AG04449 (cell line): ENCODE measurements around the gene TYW1.
"Not testable (repeated sequence)": the region's sequence is repeated elsewhere in the genome, so short reads cannot be mapped to it uniquely, and the experiment has no call there.

ENCODE experiments used
- CTCF ChIA-PET: fragments of 350-600 bp; formaldehyde crosslinking; extraction: SDS; loops from one replicate; lab custom pipeline; 2021; ENCODE audit warnings: antibody characterized with exemption; lab: Yijun Ruan, JAX
- POLR2A ChIA-PET: fragments of 400-600, 350-600 bp; formaldehyde crosslinking; extraction: SDS; loops from one replicate; lab custom pipeline; 2020; ENCODE audit warnings: antibody characterized with exemption, inconsistent platforms; lab: Yijun Ruan, JAX
- DNase-seq: peaks from one replicate; pipeline ENCODE4 v3.0.0-alpha.2; 2010; ENCODE audit warnings: low read depth, low spot score
- H3K4me3 ChIP-seq: 2 replicates; pipeline ENCODE4 v1.5.1; 2011; ENCODE audit warnings: low read depth, mild to moderate bottlenecking, control low read depth, low read length
- TF ChIP-seq, protein P1 (sequence below): IDR thresholded peaks from one replicate; pipeline ENCODE4 v1.5.1; 2011; ENCODE audit warnings: mild to moderate bottlenecking, moderate library complexity, low read length, control low read depth, inconsistent platforms; ENCODE audit not compliant: insufficient read depth; ENCODE audit errors: missing control alignments

TYW1 gene

DNA sequence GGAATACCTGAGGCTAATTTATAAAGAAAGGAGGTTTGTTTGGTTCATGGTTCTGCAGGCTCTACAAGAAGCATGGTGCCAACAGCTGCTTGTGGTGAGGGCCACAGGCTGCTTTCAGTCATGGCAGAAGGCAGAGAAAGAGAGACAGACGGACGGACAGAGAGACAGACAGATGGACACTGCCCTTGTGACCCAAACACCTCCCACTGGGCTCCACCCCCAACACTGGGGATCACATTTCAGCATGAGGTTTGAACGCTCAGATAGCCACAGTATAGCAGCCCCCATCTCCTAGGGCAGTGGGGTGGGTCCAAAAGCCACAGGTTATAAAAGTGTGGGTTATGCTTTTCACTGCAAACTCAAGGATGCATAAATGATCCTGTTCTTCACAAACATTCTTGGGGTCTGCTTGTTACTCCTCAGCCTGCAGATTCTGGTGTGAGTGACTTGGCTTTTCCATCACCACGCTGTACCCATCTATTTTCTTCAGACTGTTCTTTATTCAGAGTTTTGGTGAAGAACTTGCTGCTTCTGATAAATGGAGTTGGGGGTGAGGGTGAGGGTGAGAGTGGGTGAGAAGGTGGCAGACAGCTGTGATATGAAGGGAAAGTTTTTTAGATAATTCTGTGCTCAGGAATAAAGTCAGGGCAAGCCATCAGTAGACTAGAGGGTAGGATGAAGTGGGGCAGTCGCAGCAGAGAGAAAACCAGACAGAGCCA, 194.5 kb downstream of the TYW1 start:
- DNase-seq, POLR2A ChIA-PET, H3K4me3 ChIP-seq, CTCF ChIA-PET: not testable (repeated sequence)

GRCh38 chr7:67192123-67192702, 195.6 kb downstream of the TYW1 start:
- POLR2A ChIA-PET, H3K4me3 ChIP-seq, DNase-seq, CTCF ChIA-PET: not testable (repeated sequence)

DNA sequence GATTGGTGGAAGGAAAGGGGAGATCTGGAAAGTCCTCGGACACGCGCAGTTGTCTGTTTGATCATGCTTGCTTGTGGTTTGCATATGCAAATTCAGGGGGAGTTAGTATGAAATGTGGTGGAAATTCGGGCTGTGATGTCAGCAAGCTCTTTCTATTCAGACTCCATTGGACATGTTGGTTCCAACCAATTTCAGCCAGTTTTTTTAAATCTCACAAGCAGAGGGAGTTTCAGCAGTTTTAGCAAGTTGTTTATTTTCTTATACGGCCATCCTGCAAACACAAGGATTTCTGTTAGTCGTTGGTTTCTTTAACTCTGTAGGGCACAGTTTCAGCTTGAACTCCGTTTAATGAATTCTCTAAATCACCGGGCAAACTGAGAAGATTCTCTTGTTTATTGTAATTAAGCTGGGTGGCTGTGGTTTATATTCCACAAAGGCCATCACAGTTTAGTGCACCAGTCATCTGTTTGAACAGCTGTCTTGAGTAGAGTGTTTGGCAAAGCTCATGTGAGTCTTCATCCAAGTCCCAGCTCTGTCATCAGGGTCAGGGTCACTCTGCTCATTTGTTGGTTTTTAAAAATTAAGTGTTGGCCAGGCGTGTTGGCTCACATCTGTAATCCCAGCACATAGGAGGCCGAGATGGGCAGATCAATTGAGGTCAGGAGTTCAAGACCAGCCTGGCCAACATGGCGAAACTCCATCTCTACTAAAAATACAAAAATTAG, 196.4 kb downstream of the TYW1 start:
- CTCF ChIA-PET, DNase-seq, H3K4me3 ChIP-seq, POLR2A ChIA-PET: not testable (repeated sequence)

DNA sequence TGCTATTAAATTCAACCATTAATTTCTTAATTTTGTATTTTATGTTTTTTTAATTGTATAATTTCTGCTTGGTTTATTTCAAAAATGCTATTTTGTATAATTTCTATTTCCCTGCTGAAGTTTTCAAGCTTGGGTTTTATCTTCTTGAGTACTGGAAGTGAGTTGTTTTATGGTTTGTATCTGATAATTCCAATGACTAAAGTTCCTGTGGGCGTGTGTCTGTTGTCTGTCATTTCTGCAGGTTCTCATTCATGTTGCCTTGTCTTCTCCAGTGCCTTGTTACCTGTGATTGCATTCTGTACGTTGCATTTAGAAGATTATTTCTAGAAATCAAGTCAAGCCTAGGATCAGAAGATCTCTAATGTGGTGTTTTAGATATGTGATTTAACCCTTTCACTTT, 199.5 kb downstream of the TYW1 start:
- POLR2A ChIA-PET, DNase-seq, CTCF ChIA-PET, H3K4me3 ChIP-seq: not testable (repeated sequence)

DNA sequence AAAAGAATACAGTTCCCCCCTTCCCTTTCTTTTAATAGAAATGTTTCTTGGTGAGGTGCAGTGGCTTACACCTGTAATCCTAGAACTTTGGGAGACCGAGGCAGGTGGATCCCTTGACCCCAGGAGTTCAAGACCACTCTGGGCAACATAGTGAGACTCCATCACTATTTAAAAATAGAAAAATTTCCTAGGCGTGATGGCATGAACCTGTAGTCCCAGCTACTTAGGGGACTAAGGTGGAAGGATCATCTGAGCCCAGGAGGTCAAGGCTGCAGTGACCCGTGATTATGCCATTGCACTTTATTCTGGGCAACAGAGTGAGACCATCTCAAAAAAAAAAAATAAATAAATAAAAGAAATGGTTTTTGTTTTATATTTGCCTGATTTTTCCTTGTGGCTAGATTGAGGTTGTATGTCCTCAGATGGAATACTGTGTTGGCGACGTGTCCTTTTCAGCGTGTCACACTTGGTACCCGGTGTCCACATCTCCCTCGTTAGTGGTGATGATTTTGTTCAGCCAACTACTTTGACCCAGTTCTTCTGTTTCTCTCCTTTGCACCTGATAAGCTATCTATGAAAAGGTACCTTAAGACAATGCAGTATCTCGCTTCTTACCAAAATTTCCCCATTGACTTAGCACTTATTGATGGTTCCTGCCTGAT, 202.4 kb downstream of the TYW1 start:
- CTCF ChIA-PET, POLR2A ChIA-PET, H3K4me3 ChIP-seq, DNase-seq: not testable (repeated sequence)

GRCh38 chr7:67205772-67206171, 209.1 kb downstream of the TYW1 start:
- H3K4me3 ChIP-seq, POLR2A ChIA-PET, DNase-seq, CTCF ChIA-PET: not testable (repeated sequence)

GRCh38 chr7:67206452-67206851, 209.8 kb downstream of the TYW1 start:
- no peak for DNase-seq
- ChIA-PET POLR2A (no interaction called here), CTCF (no interaction called here)
- H3K4me3 ChIP-seq: no peak overlapping the region
- TF ChIP-seq, protein P1, sequence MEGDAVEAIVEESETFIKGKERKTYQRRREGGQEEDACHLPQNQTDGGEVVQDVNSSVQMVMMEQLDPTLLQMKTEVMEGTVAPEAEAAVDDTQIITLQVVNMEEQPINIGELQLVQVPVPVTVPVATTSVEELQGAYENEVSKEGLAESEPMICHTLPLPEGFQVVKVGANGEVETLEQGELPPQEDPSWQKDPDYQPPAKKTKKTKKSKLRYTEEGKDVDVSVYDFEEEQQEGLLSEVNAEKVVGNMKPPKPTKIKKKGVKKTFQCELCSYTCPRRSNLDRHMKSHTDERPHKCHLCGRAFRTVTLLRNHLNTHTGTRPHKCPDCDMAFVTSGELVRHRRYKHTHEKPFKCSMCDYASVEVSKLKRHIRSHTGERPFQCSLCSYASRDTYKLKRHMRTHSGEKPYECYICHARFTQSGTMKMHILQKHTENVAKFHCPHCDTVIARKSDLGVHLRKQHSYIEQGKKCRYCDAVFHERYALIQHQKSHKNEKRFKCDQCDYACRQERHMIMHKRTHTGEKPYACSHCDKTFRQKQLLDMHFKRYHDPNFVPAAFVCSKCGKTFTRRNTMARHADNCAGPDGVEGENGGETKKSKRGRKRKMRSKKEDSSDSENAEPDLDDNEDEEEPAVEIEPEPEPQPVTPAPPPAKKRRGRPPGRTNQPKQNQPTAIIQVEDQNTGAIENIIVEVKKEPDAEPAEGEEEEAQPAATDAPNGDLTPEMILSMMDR: no peak

- POLR2A ChIA-PET, CTCF ChIA-PET, DNase-seq, H3K4me3 ChIP-seq: not testable (repeated sequence)
These were observed 212.0 kb downstream of the TYW1 start for GRCh38 chr7:67208656-67209055.

GRCh38 chr7:67209256-67209655, 212.6 kb downstream of the TYW1 start:
- H3K4me3 ChIP-seq: no peak overlapping the region
- TF ChIP-seq, protein P1: no peak
- ChIA-PET CTCF (no interaction called here), POLR2A (no interaction called here)
- DNase-seq: no peak

DNA sequence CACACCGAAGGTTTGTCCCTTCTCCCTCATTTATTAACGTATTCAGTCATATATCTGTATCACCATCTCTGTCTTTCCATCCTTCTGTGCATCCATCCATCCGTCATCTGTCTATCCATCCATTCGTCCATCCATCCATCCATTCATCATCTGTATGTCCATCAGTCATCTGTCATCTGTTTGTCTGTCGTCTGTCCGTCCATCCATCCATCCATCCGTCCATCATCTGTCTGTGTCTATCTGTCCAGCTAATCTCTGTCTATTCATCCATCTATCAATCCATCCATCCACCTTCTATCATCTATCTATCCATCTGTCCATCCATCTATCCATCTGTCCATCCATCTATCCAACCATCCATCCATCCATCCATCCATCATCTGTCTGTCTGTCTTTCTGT, 213.9 kb downstream of the TYW1 start:
- TF ChIP-seq, protein P1: no peak
- no peak for DNase-seq
- CTCF ChIA-PET: no interaction called here
- no peak overlapping the region for H3K4me3 ChIP-seq
- POLR2A ChIA-PET: no interaction called here

- DNase-seq, POLR2A ChIA-PET, H3K4me3 ChIP-seq, CTCF ChIA-PET: not testable (repeated sequence)
These were observed 215.2 kb downstream of the TYW1 start for GRCh38 chr7:67211650-67212330.

DNA sequence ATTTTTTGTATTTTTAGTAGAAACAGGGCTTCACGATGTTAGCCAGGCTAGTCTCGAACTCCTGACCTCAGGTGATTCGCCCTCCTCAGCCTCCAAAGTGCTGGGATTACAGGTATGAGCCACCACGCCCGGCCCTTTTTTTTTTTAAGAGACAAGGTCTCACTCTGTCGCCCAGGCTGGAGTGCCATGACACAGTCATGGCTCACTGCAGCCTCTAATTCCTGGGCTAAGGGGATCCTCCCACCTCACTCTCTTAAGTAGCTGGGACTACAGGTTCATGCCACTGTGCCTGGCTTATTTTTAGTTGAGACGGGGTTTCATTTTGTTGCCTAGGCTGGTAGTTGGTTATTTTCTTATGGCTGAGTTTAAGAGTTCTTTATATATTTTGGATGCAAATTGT, 216.4 kb downstream of the TYW1 start:
- H3K4me3 ChIP-seq, DNase-seq, POLR2A ChIA-PET, CTCF ChIA-PET: not testable (repeated sequence)
